Measurements from ENCODE around the gene PLAC9.

DNA sequence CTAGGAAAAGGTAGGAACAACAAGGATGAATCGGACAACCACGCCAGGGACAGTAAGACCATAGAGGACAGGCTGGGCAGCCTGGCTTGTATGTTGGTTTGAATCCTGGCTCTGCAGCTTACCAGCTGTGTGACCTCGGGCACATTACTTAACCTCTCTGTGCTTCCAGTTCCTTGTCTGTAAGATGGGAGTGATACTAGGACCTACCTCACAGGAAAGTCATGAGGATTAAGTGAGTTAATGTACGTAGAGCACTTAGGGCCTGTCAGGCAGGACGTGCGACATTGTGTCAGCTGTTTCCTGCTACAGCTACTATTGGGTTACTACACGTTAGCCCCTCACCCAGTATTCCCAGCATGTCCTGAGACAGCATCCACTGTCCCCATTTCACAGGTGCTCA lies 32.1 kb downstream of the PLAC9 start:
- TF ChIP-seq, protein P1, sequence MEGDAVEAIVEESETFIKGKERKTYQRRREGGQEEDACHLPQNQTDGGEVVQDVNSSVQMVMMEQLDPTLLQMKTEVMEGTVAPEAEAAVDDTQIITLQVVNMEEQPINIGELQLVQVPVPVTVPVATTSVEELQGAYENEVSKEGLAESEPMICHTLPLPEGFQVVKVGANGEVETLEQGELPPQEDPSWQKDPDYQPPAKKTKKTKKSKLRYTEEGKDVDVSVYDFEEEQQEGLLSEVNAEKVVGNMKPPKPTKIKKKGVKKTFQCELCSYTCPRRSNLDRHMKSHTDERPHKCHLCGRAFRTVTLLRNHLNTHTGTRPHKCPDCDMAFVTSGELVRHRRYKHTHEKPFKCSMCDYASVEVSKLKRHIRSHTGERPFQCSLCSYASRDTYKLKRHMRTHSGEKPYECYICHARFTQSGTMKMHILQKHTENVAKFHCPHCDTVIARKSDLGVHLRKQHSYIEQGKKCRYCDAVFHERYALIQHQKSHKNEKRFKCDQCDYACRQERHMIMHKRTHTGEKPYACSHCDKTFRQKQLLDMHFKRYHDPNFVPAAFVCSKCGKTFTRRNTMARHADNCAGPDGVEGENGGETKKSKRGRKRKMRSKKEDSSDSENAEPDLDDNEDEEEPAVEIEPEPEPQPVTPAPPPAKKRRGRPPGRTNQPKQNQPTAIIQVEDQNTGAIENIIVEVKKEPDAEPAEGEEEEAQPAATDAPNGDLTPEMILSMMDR (IDR thresholded peaks at IDR 0.05) = no peak
- TF ChIP-seq POLR2A (IDR thresholded peaks at IDR 0.05) = no peak

All from breast epithelium (tissue), 3 donors.